Suprapubic skin (tissue), 4 donors: ENCODE results near the gene FAM186B. TPM values are rescaled to one million over a fixed set of nuclear protein-coding genes. Genes with fewer than 3 reads are reported as not detected.

ENCODE experiments used
- DNase-seq, 2 donors: peaks; one replicate each; pipeline ENCODE4 v3.0.0-alpha.2; 2019; ENCODE audit warnings: low spot score in 2 of 2
- H3K27ac ChIP-seq: fragments of 200-600 bp; sonication (generic); one replicate; pipeline ENCODE4 v1.5.1; 2019
- H3K27me3 ChIP-seq: fragments of 200-600 bp; sonication (generic); one replicate; pipeline ENCODE4 v1.5.1; 2019
- H3K36me3 ChIP-seq: fragments of 200-600 bp; sonication (generic); one replicate; pipeline ENCODE4 v1.5.1; 2019
- H3K4me1 ChIP-seq: fragments of 200-600 bp; sonication (generic); one replicate; pipeline ENCODE4 v1.5.1; 2019
- H3K4me3 ChIP-seq: fragments of 200-600 bp; sonication (generic); one replicate; pipeline ENCODE4 v1.5.1; 2019; ENCODE audit warnings: mild to moderate bottlenecking
- H3K9me3 ChIP-seq: fragments of 200-600 bp; sonication (generic); one replicate; pipeline ENCODE4 v1.5.1; 2019
- CTCF ChIP-seq, 2 donors: fragments of 200-600 bp in 1 of 2; fragments of 450-650 bp in 1 of 2; sonication (generic) in 1 of 2; IDR thresholded peaks; one replicate each; pipeline ENCODE4 v1.5.1; 2016 to 2019; ENCODE audit warnings: antibody characterized with exemption in 2 of 2, mild to moderate bottlenecking in 1 of 2, moderate library complexity in 1 of 2
- EP300 ChIP-seq: sonication (generic); formaldehyde crosslinking; IDR thresholded peaks from one replicate; pipeline ENCODE4 v1.6.1; 2017; ENCODE audit warnings: antibody characterized with exemption
- POLR2A ChIP-seq, 2 donors: fragments of 450-650 bp; IDR thresholded peaks; one replicate each; pipeline ENCODE4 v1.6.1; 2017; ENCODE audit warnings: antibody characterized with exemption in 2 of 2, mild to moderate bottlenecking in 2 of 2, moderate library complexity in 2 of 2
- POLR2AphosphoS5 ChIP-seq, 3 donors: sonication (generic); formaldehyde crosslinking; IDR thresholded peaks; one replicate each; pipeline ENCODE4 v1.6.1; 2017; ENCODE audit warnings: antibody characterized with exemption in 3 of 3
- WGBS: methylation state at CpG from one replicate; pipeline ENCODE4 v1.1.5; 2018; 5-methylcytosine and 5-hydroxymethylcytosine counted together
- total RNA-seq, 4 donors: library from RNA; depleted of rRNA; stranded (reverse); fragments of >200 nt; gene quantifications; one replicate each; pipeline ENCODE4 v1.1.0, GENCODE V29; 2016

FAM186B gene
- total RNA-seq, 4 donors from 2014 or later = 0.44 to 1.9 (median 1.1) TPM; not detected in 1

DNA sequence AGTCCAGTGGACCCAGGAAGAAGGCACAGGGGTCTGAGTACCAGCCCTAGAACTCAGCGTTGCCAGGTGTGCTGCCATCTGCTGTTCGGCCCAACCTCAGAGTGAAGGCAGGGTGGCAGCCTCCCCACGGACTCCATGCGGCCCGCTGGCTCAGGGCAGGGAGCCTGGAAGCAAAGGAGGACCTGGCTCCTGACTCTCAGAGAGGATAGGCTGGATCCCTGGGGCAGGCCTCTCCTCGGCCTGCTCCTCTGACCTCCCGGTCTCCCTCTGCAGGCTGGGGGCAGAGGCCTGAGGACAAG lies 47.6 kb downstream of the FAM186B start:
- WGBS = 66% methylated on average over 5 of the region's 7 CpGs
- Histone ChIP-seq H3K36me3 (peaks cover 69% of the 10 kb centered on the region), H3K9me3 (no peaks in the 10 kb centered on the region), H3K27ac (no peak overlapping the region), H3K27me3 (no peaks in the 10 kb centered on the region), H3K4me1 (peaks cover 6% of the 10 kb centered on the region), H3K4me3 (no peak overlapping the region)
- TF ChIP-seq EP300 = no peak
- no peak for TF ChIP-seq POLR2AphosphoS5 (IDR thresholded peaks at IDR 0.05)
- TF ChIP-seq CTCF (IDR thresholded peaks at IDR 0.05) = no peak
- no peak for TF ChIP-seq POLR2A (IDR thresholded peaks at IDR 0.05)
- no peak for DNase-seq

DNA sequence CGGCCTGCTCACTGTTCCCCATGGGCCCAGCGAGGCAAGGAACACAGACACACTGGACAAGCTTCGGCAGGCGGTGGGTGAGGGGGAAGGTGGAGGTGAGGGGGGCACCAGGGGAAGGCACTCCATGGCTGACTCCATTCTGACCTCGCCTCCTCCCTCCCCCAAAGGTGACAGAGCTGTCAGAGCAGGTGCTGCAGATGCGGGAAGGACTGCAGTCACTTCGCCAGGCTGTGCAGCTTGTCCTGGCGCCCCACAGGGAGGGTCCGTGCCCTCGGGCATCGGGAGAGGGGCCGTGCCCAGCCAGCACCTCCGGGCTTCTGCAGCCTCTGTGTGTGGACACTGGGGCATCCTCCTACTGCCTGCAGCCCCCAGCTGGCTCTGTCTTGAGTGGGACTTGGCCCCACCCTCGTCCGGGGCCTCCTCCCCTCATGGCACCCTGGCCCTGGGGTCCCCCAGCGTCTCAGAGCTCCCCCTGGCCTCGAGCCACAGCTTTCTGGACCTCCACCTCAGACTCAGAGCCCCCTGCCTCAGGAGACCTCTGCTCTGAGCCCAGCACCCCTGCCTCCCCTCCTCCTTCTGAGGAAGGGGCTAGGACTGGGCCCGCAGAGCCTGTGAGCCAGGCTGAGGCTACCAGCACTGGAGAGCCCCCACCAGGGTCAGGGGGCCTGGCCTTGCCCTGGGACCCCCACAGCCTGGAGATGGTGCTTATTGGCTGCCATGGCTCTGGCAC lies 48.1 kb downstream of the FAM186B start:
- Histone ChIP-seq H3K36me3 (peaks cover 64% of the 10 kb centered on the region), H3K9me3 (no peaks in the 10 kb centered on the region), H3K4me3 (no peak overlapping the region), H3K4me1 (peaks cover 11% of the 10 kb centered on the region), H3K27ac (no peak overlapping the region), H3K27me3 (no peaks in the 10 kb centered on the region)
- no peak for TF ChIP-seq POLR2AphosphoS5 (IDR thresholded peaks at IDR 0.05)
- TF ChIP-seq CTCF (IDR thresholded peaks at IDR 0.05) = no peak
- no peak for TF ChIP-seq EP300
- TF ChIP-seq POLR2A (IDR thresholded peaks at IDR 0.05) = no peak
- 90% methylated on average over 11 of the region's 18 CpGs for WGBS
- DNase-seq = no peak

DNA sequence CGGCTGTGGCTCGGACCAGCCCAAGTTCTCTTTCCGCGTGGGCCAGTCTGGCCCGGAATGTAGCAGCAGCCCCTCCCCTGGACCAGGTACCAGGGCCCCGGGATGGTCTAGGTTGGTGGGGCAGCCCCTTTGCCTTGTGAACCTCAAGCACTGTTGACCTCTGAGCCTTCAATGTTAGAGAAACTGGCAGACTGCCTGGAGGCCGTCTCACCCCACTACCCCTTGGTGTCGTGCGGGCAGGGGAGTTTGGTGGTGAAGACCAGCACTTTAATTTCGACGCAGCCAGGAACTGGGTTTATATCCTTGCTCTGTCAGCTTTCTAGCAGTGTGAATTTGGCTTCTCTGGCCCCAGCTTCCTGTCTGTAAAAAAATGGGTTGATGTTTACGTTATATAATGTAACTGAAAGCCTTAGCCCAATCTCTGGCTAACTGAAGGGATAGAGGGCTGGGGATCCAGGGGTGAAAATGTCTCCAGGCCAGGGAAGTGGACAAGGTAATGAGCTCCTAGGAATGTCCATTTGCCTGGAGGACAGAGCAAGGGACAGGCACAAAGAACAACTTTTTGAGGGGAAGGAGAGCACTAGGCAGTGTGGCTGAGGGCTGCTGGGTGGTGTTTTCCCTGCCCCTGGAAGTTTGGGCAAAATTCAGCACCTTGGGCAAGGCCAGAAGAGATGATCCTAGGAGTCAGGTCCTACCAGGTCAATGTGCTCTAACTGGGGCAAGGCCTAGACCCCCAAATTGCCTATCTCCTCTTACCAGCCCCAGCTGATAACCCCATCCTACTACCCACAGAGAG lies 48.9 kb downstream of the FAM186B start:
- H3K4me1 ChIP-seq = peaks cover 19% of the 10 kb centered on the region
- H3K27ac ChIP-seq = no peak overlapping the region
- H3K9me3 ChIP-seq = no peaks in the 10 kb centered on the region
- no peak for TF ChIP-seq EP300
- no peak for TF ChIP-seq POLR2A (IDR thresholded peaks at IDR 0.05)
- no peak for DNase-seq
- peaks cover 56% of the 10 kb centered on the region for H3K36me3 ChIP-seq
- 67% methylated on average over 3 of the region's 12 CpGs for WGBS
- H3K27me3 ChIP-seq = no peaks in the 10 kb centered on the region
- H3K4me3 ChIP-seq = no peak overlapping the region

- Histone ChIP-seq H3K4me1 (peaks cover 20% of the 10 kb centered on the region), H3K27me3 (no peaks in the 10 kb centered on the region), H3K36me3 (peaks cover 49% of the 10 kb centered on the region), H3K27ac (no peak overlapping the region), H3K4me3 (no peak overlapping the region), H3K9me3 (no peaks in the 10 kb centered on the region)
- whole genome bisulfite sequencing = 85% methylated on average over 13 of the region's 18 CpGs
- no peak for DNase-seq
- TF ChIP-seq CTCF (IDR thresholded peaks at IDR 0.05) (no peak), POLR2AphosphoS5 (IDR thresholded peaks at IDR 0.05) (no peak), EP300 (no peak), POLR2A (IDR thresholded peaks at IDR 0.05) (no peak)
These were observed 49.6 kb downstream of the FAM186B start for GRCh38 chr12:49555631-49556390.

GRCh38 chr12:49554266-49554665 lies 51.2 kb downstream of the FAM186B start:
- WGBS = 81% methylated on average over 5 of the region's 15 CpGs
- no peak overlapping the region for H3K27ac ChIP-seq
- TF ChIP-seq POLR2AphosphoS5 (IDR thresholded peaks at IDR 0.05) (no peak), CTCF (IDR thresholded peaks at IDR 0.05) (no peak), EP300 (no peak), POLR2A (IDR thresholded peaks at IDR 0.05) (no peak)
- H3K27me3 ChIP-seq = peaks cover 7% of the 10 kb centered on the region
- peaks cover 33% of the 10 kb centered on the region for H3K36me3 ChIP-seq
- no peak for DNase-seq
- H3K9me3 ChIP-seq = no peaks in the 10 kb centered on the region
- no peak overlapping the region for H3K4me3 ChIP-seq
- H3K4me1 ChIP-seq = peaks cover 26% of the 10 kb centered on the region
